Body of pancreas (tissue), 4 donors: ENCODE measurements around the gene PLPP3.

Experiments used
- CTCF ChIP-seq, 7 experiments: fragments of 450-650 bp in 4 of 7; fragments of 200-600 bp in 3 of 7; sonication (generic) in 3 of 7; IDR thresholded peaks; one replicate each; pipeline ENCODE4 v1.5.1; 2016 to 2019; ENCODE audit warnings: antibody characterized with exemption in 7 of 7
- POLR2A ChIP-seq, 3 donors: fragments of 450-650 bp; IDR thresholded peaks; one replicate each; pipeline ENCODE4 v1.6.1; 2016; ENCODE audit warnings: antibody characterized with exemption in 3 of 3, mild to moderate bottlenecking in 2 of 3

GRCh38 chr1:56496158-56496557, 83.2 kb downstream of the PLPP3 start:
- TF ChIP-seq CTCF (IDR thresholded peaks at IDR 0.05) (no peak), POLR2A (IDR thresholded peaks at IDR 0.05) (no peak)
